HEK293T (cell line): Measurements from ENCODE around the gene SYNJ1.
A peak's percentile ranks its signal among the peaks of the same experiment; 100 is the strongest.

Source experiments
- CTCF ChIA-PET: fragments of 350-600 bp; formaldehyde crosslinking; extraction: SDS; loops from one replicate; lab custom pipeline; 2021; ENCODE audit warnings: antibody characterized with exemption, inconsistent platforms; lab: Yijun Ruan, JAX
- POLR2A ChIA-PET: fragments of 350-600 bp; formaldehyde crosslinking; extraction: SDS; loops from one replicate; lab custom pipeline; 2020; ENCODE audit warnings: antibody characterized with exemption, inconsistent platforms; lab: Yijun Ruan, JAX
- DNase-seq: peaks from one replicate; pipeline ENCODE4 v3.0.0; 2012; ENCODE audit warnings: mixed read lengths; ENCODE audit errors: extremely low spot score
- ARNT ChIP-seq: fragments of 450-650 bp; IDR thresholded peaks from 2 replicates; pipeline ENCODE4 v1.6.1; 2017; ENCODE audit warnings: mild to moderate bottlenecking
- BHLHE40 ChIP-seq: fragments of 450-650 bp; IDR thresholded peaks from 2 replicates; pipeline ENCODE4 v1.6.1; 2016; ENCODE audit warnings: mild to moderate bottlenecking, moderate library complexity, borderline replicate concordance
- CTBP1 ChIP-seq: fragments of 450-650 bp; IDR thresholded peaks from 2 replicates; pipeline ENCODE4 v1.6.1; 2016; ENCODE audit warnings: borderline replicate concordance
- ELF4 ChIP-seq: fragments of 450-650 bp; IDR thresholded peaks from 2 replicates; pipeline ENCODE4 v1.6.1; 2017; ENCODE audit warnings: antibody characterized with exemption
- FOXA1 ChIP-seq: fragments of 450-650 bp; IDR thresholded peaks from 2 replicates; pipeline ENCODE4 v1.6.1; 2016; ENCODE audit warnings: mild to moderate bottlenecking
- FOXK2 ChIP-seq: fragments of 450-650 bp; IDR thresholded peaks from 2 replicates; pipeline ENCODE4 v1.6.1; 2016; ENCODE audit warnings: mild to moderate bottlenecking
- FOXM1 ChIP-seq: fragments of 450-650 bp; IDR thresholded peaks from 2 replicates; pipeline ENCODE4 v1.6.1; 2017; ENCODE audit warnings: mild to moderate bottlenecking, borderline replicate concordance
- HDGF ChIP-seq: fragments of 450-650 bp; IDR thresholded peaks from 2 replicates; pipeline ENCODE4 v1.6.1; 2017; ENCODE audit warnings: antibody characterized with exemption, borderline replicate concordance
- L3MBTL2 ChIP-seq: fragments of 450-650 bp; conservative IDR thresholded peaks from 2 replicates; pipeline ENCODE4 v1.6.1; 2016; ENCODE audit warnings: mild to moderate bottlenecking
- LEF1 ChIP-seq: fragments of 450-650 bp; IDR thresholded peaks from 2 replicates; pipeline ENCODE4 v1.6.1; 2017; ENCODE audit warnings: mild to moderate bottlenecking, borderline replicate concordance
- NFRKB ChIP-seq: fragments of 450-650 bp; IDR thresholded peaks from 2 replicates; pipeline ENCODE4 v1.6.1; 2016; ENCODE audit warnings: mild to moderate bottlenecking, moderate library complexity
- SP1 ChIP-seq: fragments of 450-650 bp; IDR thresholded peaks from 2 replicates; pipeline ENCODE4 v1.6.1; 2017
- SUZ12 ChIP-seq: fragments of 450-650 bp; IDR thresholded peaks from 2 replicates; pipeline ENCODE4 v1.6.1; 2016; ENCODE audit warnings: mild to moderate bottlenecking
- TARDBP ChIP-seq: fragments of 450-650 bp; IDR thresholded peaks from 2 replicates; pipeline ENCODE4 v1.6.1; 2016
- ZNF384 ChIP-seq: fragments of 450-650 bp; IDR thresholded peaks from 2 replicates; pipeline ENCODE4 v1.6.1; 2016
- TF ChIP-seq, protein P1 (sequence below): fragments of 450-650 bp; IDR thresholded peaks from 2 replicates; pipeline ENCODE4 v1.6.1; 2016

SYNJ1 gene

DNA sequence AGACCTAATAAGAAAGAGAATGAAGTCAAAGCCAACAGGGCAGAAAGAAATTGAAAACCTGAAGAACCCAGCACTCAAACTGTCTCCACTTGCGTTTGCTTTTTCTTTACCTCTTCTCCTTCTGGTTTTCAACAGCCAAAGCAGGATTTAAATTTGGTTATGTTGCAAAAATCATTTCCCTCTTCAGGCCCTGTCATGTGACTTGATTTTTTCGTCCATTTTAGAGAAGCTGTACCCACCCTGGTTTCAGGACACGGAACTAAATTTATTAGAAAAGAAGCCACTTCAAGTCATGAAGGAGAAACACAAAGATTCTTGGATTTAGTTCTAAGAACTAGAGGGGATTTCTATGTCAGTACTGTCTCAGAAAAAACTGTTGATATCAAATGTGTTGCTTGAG, 1.0 kb upstream of the SYNJ1 start:
- POLR2A ChIA-PET = interaction anchor here (0.8 to 2.8 kb wide), 15 partner anchors 9 to 117 kb away, joined by 3 to 32 read pairs (median 5); partner anchors contain the start of genes CFAP298 and PAXBP1
- CTCF ChIA-PET = interaction anchor here (0.5 to 1.0 kb wide), 3 partner anchors 19 to 262 kb away, joined by 3 to 5 read pairs (median 4); partner anchors contain the start of gene PAXBP1
- DNase-seq = no peak
- no peak for TF ChIP-seq ZNF384
- TF ChIP-seq, protein P1, sequence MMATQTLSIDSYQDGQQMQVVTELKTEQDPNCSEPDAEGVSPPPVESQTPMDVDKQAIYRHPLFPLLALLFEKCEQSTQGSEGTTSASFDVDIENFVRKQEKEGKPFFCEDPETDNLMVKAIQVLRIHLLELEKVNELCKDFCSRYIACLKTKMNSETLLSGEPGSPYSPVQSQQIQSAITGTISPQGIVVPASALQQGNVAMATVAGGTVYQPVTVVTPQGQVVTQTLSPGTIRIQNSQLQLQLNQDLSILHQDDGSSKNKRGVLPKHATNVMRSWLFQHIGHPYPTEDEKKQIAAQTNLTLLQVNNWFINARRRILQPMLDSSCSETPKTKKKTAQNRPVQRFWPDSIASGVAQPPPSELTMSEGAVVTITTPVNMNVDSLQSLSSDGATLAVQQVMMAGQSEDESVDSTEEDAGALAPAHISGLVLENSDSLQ = no peak
- TF ChIP-seq SP1 = no peak
- TF ChIP-seq ARNT = no peak
- no peak for TF ChIP-seq ELF4
- no peak for TF ChIP-seq NFRKB
- TF ChIP-seq LEF1 = no peak
- no peak for TF ChIP-seq SUZ12
- no peak for TF ChIP-seq BHLHE40
- no peak for TF ChIP-seq FOXM1
- no peak for TF ChIP-seq FOXA1
- TF ChIP-seq CTBP1 = no peak
- TF ChIP-seq FOXK2 = no peak
- TF ChIP-seq TARDBP = no peak
- no peak for TF ChIP-seq L3MBTL2
- no peak for TF ChIP-seq HDGF

DNA sequence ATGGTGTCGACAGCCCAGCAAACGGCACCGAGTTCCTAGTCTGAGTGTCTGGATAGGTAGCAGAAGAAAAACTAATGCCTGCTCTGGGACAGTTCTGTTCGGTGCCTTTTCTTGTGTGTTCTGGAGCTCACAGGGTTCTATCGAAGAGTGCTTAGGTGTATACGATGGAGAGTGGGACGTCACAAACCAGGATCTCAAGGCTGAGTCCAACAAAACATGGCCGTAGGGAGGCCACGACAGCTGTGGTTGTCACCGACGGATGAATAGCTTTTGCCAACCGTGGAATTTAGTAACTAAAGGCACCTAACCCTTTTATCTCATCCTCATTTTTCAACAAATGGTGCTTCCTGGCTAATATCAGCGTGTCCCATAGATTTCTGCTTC, 635 bp upstream of the SYNJ1 start:
- ChIA-PET POLR2A (interaction anchor here (0.8 to 2.8 kb wide), 16 partner anchors 9 to 116 kb away, joined by 3 to 32 read pairs (median 4); partner anchors contain the start of genes CFAP298 and PAXBP1), CTCF (interaction anchor here (1.0 kb wide), 1 partner anchor 18 kb away, joined by 3 read pairs; no protein-coding TSS in a partner anchor)
- TF ChIP-seq FOXK2 (no peak), SUZ12 (no peak), HDGF (no peak), ARNT (no peak)
- TF ChIP-seq, protein P1 = no peak
- DNase-seq = no peak

DNA sequence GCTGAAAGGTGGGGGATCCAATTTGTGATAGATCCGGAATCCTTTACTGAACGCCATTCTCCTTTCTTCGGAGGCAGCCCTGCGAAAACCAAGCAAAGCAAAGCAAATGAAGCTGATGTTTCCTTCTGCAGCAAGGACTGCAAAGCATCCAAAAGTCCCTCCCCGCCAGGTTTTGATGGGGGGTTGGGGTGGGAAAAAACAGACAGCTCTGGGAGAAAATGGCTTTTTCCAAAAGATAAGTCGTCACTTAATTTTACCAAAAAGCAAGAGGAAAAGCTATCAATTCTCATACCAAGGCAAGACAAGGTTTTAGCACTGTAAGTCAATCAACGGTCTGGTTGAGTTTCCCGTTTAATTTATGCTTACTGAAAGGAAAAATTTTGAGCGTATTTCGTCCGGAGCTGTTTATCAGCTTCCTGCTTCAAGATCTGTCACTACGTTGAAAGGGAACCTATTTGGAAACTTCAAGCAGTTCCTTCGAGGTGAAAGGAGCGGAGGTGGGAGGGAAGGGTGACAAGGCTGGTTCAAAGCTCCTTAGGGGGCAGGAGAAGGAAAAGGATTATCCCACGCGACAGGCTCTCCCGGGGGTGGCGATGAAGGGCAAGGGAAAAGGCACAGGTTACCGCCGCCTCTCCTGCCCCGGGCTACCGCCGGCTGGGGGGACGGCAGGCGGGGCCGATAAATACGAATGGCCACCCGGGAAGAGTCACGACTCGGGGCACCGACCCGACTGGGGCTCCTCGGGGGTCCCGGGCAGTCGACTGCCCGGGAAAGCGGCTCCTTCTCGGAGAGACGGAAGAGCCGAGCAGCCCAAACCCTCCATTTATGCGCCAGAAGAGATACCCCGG, 750 bp downstream of the SYNJ1 start:
- CTCF ChIA-PET = interaction anchor here (0.8 kb wide), 1 partner anchor 634 kb away, joined by 4 read pairs; no protein-coding TSS in a partner anchor
- TF ChIP-seq, protein P1 = peak; percentile 28
- TF ChIP-seq ELF4 = no peak
- POLR2A ChIA-PET = interaction anchor here (0.7 to 2.8 kb wide), 13 partner anchors 8 to 83 kb away, joined by 3 to 32 read pairs (median 4); partner anchors contain the start of gene PAXBP1
- DNase-seq = peak; percentile 58

DNA sequence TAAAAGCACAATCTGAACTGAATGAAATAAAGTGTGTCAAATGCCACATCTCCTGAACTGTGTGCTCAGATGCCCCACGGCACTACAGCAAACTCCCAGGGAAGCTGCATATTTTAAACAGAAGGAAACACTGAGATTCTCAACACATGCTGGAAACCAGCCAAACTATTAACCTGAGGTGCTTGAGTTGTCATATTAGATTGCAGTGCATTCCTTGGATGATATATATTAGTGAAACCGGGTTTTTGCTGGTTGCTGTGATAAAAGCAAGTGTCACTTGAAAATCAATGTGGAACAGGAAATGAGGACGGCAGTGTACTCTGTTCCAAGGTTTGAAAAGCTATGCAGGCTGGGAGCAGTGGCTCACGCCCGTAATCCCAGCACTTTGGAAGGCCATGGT, 8.7 kb downstream of the SYNJ1 start:
- ChIA-PET CTCF (no interaction called here), POLR2A (interaction anchor here (1.5 to 1.8 kb wide), 2 partner anchors 9 kb away, joined by 3 to 11 read pairs; partner anchors contain the start of gene SYNJ1)
- no peak for DNase-seq
- TF ChIP-seq, protein P1 = no peak
- TF ChIP-seq HDGF (no peak), TARDBP (no peak)

DNA sequence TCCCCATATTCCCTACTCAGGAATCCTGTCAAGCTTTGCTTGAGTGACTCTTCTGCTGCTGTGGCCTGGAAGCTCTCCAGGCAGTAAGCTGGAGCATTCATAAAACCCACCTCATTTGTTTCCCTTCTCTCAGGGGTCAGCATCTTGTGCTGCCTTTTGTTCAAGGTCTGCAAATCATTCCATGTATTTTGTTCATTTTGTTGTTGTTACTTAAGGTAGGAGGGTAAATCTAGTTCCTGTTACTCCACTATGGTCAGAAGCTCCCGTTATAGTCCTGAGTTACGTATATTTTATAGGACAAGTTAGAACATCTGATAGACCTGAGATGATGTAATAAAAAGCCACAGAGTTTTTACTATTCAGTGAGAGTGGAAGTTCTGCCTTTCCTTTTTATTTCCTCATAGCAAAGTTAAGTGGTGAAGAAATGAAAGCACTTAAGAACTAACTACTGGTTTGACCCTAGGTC, 9.9 kb downstream of the SYNJ1 start:
- TF ChIP-seq ARNT = no peak
- TF ChIP-seq FOXK2 = no peak
- TF ChIP-seq SUZ12 = no peak
- TF ChIP-seq L3MBTL2 = no peak
- TF ChIP-seq SP1 = no peak
- no peak for TF ChIP-seq LEF1
- no peak for TF ChIP-seq FOXM1
- no peak for TF ChIP-seq CTBP1
- TF ChIP-seq BHLHE40 = no peak
- no peak for TF ChIP-seq ZNF384
- TF ChIP-seq FOXA1 = no peak
- CTCF ChIA-PET = no interaction called here
- POLR2A ChIA-PET = interaction anchor here (1.1 to 1.3 kb wide), 2 partner anchors 9 to 10 kb away, joined by 4 to 5 read pairs; partner anchors contain the start of gene SYNJ1
- no peak for DNase-seq

DNA sequence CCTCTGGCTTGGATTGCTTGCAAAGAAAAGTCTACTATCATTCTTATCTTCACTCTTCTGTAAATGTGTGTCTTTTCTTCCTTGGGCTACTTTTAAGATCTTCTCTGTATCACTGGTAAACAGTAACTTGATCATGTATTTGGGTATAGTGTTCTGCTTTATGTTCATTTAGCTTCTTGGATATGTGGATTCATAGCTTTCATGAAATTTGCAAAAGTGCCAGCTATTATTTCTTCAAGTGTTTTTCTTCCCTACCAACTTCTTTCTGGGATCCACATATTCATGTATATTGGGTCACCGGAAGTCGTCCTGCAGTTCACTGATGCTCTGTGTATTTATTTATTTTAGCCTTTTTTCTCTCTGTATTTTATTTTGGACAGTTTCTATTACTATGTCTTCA, 11.3 kb downstream of the SYNJ1 start:
- no peak for DNase-seq
- ChIA-PET CTCF (no interaction called here), POLR2A (interaction anchor here (1.3 kb wide), 1 partner anchor 12 kb away, joined by 4 read pairs; no protein-coding TSS in a partner anchor)
- TF ChIP-seq NFRKB (no peak), BHLHE40 (no peak), HDGF (no peak), LEF1 (no peak), FOXA1 (no peak), TARDBP (no peak), FOXM1 (no peak), ZNF384 (no peak), CTBP1 (no peak), L3MBTL2 (no peak), FOXK2 (no peak), SP1 (no peak), SUZ12 (no peak), ELF4 (no peak), ARNT (no peak)
- TF ChIP-seq, protein P1 = no peak
